ENCODE results near the gene CNTNAP4.

Gene CNTNAP4

GRCh38 chr16:76409706-76410105 lies 132.5 kb downstream of the CNTNAP4 start:
- no peak for DNase-seq

- no peak for DNase-seq
These were observed 144.4 kb downstream of the CNTNAP4 start for GRCh38 chr16:76421571-76421970.

DNA sequence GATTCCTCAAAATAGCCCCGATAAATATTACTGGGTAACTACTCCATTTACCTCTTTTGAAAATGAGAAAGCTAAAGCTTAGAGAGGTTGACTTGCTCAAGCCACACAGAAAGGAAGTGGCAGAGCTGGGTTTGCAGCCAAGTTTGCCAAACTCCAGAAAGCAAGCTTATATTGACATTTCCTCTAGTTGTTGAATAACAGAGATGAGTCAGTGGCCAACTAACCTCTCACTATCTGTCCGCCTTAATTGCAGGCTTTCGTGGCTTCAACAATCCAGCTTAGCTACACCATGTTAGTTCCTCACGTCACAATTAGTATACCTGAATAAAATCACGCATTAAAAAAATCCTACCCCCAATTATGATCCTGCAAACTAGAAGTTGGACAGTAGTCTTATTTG lies 151.7 kb downstream of the CNTNAP4 start:
- DNase-seq, result no peak

DNA sequence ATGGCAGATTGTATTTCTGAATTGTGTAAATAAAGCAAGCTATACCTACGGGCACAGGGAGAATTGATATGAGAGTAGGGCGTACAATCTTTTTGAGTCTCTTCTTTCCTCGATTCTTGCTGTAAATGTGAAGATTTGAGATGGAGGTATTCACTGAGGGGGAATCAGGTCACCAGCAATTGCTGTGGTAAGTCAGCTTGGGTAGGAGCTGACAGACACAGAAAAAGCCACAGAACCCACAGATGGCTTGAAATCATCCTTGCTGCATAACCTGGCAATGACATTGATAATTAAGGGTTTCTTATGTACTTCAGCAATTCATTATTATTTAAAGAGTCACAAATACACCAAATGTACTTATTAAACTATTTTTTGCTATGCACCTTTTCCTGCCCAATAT lies 164.2 kb downstream of the CNTNAP4 start:
- no peak for DNase-seq

DNA sequence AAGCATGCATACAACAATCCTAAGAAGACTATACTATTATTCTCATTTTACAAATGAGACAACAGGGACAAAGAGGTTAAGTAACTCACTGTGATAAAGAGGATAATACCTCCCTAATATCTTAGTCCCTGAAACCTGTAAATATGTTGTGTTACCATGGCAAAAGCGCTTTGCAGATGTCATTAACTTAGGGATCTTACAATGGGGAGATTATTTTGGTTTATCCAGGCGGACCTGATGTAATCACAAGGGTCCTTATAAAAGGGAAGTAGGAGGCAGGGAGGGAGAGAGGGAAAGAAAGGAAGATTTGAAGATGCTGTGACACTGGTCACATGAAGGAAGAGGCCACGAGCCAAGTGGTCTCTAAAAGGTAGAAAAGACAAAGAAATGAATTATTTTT lies 164.7 kb downstream of the CNTNAP4 start:
- no peak for DNase-seq

DNA sequence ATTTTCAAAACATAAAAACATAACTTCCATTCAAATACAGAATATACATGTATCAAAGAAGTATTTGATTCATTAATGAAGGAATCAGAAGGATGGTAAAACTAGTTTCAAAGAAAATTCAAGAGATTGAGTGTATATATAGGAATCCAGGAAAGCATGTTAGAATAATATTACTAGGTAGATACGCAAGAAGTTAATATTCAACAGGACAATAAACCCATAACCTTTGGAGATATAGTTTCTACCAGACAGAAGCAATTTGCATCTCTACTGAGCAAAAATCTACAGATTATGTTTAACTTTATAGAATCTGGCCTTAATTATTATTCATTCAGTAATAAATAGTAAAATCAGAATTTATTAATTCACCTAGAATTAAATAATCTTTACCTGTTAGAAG lies 166.8 kb downstream of the CNTNAP4 start:
- DNase-seq, result no peak

GRCh38 chr16:76444832-76445231 lies 167.6 kb downstream of the CNTNAP4 start:
- no peak for DNase-seq

DNA sequence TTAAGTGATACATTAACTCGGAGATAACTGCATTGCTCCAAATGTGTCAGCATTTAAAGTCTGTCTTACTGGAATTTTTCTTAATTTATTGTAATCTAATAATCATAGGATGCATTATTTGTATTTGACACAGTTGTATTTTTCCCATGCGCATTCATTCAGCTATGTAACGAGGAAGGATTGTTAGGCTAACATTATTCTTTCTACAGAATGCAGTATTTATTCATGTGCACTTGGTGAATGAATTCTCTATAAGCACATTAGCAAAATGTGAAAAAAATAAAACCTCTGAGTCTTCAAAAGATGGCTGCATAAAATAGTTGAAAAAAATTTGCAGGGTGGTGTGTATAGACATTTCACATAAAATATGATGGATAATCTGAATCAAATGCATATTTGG lies 168.6 kb downstream of the CNTNAP4 start:
- no peak for DNase-seq

GRCh38 chr16:76446251-76446650 lies 169.1 kb downstream of the CNTNAP4 start:
- no peak for DNase-seq

GRCh38 chr16:76450890-76451289 lies 173.7 kb downstream of the CNTNAP4 start:
- no peak for DNase-seq

DNA sequence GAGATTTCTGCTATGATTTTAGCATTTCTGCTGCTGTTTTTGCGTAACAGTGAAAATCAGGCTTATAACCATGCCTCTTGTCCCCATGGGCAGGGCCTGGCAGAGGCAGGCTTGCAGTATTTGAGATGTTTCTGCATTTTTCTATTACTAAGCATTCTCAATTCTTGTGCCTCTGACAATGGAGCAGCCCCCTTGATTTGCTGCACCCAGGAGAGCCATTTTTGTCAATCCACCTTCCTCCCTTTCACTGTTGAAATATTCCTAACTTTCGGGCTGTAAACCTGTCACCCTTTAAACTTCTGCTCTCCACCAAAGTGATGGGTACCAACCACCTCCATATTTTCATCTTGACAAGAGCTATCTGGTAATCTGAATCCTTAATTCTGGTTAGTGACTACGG lies 178.1 kb downstream of the CNTNAP4 start:
- no peak for DNase-seq

- no peak for DNase-seq
These were observed 178.8 kb downstream of the CNTNAP4 start for GRCh38 chr16:76456016-76456415.

DNA sequence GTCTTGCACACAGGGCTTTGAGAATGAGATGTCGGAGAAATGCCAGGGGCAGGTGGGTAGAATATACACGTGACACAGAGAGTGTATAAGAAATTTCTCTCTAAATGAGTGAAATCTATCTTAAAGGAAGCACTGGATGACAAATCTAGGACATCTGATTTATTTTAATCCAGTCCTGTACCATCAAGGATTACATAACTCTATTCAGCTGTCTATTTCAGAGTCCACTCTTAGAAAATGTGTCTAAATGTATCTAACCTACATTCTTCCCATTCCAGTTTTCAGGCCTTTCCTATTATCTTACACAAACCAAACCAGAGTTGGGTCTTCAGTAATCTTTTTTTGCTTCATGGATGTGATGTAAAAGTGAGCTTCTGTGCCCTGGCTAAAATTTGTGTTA lies 181.9 kb downstream of the CNTNAP4 start:
- no peak for DNase-seq

GRCh38 chr16:76461836-76462235 lies 184.6 kb downstream of the CNTNAP4 start:
- DNase-seq, result no peak

GRCh38 chr16:76464955-76465620 lies 187.9 kb downstream of the CNTNAP4 start:
- no peak for DNase-seq

DNA sequence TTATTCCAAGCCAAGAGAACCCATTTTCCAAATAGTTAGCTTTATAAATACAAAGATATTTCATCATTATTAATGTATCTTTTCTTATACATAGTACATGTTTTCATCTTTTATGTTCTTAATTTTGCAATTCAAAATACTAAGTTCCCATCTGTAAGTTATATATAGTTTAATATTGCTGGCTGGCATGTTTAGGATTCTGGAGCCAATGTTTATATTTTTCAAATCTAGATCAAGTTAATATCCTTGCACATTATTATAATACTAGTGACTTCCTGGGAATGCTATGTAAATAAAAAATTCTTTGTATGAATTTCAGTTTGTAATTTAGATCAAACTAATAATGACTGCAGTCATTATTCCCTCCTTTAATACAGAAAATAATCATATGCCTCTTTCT lies 189.7 kb downstream of the CNTNAP4 start:
- DNase-seq, result no peak

DNA sequence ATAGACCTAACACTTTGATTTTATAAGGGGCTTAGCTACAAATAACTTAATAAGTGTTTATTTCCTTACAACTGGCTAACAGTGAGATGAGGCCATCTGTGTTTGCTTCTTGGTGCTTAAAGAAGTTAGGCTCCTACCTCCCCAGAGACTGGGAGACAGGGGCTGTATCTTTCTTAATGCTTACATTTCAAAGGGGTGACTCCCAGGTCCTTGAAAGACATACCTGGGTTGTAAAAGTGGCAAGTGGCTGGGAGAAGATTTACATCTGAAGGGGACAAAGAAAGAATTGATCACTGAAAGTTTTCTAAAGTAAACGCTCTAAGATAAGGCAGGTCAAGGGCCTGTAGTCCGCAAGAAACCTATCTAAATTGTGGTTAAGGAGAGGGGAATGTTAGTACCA lies 196.8 kb downstream of the CNTNAP4 start:
- DNase-seq, result no peak

- peak; percentile 2 for DNase-seq
These were observed 200.9 kb downstream of the CNTNAP4 start for GRCh38 chr16:76478105-76478504.

DNA sequence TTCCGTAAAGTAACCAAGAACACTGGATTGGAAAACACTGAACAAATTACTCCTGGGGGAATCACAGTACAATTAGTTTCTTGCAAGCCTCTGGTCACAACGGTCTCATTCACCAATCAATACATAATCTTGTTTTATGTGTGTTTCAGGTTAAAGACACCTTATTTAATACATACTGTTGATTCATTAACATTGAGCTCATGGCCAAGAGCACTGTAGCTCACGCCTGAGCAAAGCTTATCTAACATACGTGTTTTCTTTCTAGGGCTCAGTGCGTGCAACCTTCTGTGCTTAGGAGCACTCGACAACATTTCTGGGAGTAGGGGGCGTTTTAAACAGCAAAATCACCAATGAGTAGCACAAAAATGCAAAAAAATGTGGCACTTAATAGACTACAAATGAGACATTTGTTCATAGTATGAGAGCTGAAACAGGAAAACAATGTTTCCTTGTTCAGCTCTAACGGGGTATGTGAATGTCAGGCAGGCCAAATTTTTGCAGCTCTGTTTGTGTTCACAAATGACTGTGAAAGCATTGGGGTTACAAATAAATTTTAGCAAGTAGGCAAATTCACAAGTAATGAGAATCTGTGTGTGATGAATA lies 206.2 kb downstream of the CNTNAP4 start:
- no peak for DNase-seq

DNA sequence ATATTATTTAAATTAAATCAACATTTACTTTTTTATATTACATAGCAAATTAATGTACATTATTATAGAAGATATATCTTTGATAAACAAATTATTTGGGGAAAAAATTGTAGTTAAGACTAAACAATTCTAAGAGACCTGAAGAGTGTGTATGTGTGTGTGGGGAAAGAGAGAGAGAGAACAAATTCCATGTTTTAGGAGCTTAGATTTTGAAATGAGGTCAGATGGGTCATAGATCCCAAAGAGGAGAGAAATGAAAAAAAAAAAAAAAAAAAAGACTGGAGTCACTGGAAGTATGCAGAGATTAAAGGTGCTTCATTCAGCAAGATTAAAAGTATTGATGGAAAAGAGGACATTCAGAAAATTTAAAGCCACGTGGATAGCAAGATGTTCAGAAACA lies 206.8 kb downstream of the CNTNAP4 start:
- DNase-seq, result no peak

GRCh38 chr16:76486740-76487139 lies 209.5 kb downstream of the CNTNAP4 start:
- no peak for DNase-seq

DNA sequence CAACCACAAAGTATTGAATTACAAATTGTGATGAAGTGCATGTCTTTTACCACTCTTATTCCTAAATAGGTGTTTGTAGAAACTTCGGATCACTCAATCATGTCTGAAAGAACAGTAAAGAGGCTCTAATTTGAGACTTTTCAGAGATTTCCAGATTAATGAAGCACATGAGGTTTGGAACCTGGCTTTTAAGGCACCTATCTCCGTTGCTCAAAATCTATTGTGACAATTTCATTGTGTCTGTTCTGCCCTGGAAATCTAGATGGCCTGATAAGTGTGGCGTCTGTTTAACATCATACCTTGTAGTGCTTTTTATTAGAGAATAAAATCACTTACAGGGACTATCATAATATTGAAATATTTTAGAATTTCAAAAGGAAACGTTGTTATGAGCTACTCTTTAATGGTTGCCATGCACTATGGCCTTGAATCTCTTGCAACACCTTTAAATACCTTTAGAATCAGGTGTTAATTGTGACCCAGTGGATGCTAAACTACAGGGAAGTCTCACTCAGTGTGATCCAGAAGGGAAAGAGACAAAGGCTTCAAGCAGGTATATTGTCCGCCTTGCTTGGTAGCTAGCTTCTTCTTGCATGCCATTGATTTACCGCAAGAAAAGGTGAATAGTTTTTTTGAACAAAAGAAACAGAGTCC lies 210.3 kb downstream of the CNTNAP4 start:
- no peak for DNase-seq

GRCh38 chr16:76488065-76488417 lies 210.8 kb downstream of the CNTNAP4 start:
- no peak for DNase-seq

DNA sequence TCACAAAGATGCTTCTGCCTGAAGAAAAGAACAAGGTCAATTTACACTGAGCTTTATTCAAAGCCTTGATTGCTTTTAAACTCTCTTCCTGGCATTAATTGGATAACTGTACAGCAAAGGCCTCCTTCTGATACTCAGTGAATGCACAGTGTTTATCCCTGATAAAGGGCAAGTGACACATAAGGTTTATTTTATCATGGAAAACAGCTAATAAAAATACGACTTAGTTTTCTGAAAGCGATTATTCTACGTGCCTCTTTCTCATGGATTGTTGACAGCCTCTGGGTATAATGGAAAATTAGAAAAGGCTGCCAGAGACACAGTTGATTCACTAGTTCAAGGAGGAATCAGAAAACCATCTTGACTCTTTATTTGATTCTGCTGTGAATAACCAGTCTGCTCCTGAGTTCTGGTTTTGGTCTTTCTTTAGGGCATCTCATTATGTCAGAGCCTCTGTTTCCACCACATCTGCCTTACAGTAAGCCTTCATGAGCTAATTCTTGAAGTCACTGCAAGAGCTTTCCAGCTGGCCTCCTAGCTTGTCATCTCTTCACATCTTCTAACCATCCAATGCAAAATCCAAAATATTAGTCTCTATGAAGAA lies 212.9 kb downstream of the CNTNAP4 start:
- no peak for DNase-seq
